ENCODE results near the gene TTC19. TPM values are rescaled to one million over a fixed set of nuclear protein-coding genes. Genes with fewer than 3 reads are reported as not detected.

Gene TTC19
- total RNA-seq, 2 donors from 2014 or later, result 64.1 to 75.8 TPM

- H3K27me3 ChIP-seq, result no peaks in the 10 kb centered on the region
- DNase-seq, result peak in 2 of 4 donors; percentile 25 to 42
- no peak for TF ChIP-seq POLR2A (IDR thresholded peaks at IDR 0.05)
- TF ChIP-seq, protein P1, sequence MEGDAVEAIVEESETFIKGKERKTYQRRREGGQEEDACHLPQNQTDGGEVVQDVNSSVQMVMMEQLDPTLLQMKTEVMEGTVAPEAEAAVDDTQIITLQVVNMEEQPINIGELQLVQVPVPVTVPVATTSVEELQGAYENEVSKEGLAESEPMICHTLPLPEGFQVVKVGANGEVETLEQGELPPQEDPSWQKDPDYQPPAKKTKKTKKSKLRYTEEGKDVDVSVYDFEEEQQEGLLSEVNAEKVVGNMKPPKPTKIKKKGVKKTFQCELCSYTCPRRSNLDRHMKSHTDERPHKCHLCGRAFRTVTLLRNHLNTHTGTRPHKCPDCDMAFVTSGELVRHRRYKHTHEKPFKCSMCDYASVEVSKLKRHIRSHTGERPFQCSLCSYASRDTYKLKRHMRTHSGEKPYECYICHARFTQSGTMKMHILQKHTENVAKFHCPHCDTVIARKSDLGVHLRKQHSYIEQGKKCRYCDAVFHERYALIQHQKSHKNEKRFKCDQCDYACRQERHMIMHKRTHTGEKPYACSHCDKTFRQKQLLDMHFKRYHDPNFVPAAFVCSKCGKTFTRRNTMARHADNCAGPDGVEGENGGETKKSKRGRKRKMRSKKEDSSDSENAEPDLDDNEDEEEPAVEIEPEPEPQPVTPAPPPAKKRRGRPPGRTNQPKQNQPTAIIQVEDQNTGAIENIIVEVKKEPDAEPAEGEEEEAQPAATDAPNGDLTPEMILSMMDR (IDR thresholded peaks at IDR 0.05), result no peak
These were observed 45.4 kb upstream of the TTC19 start for GRCh38 chr17:15954222-15954621.

GRCh38 chr17:15955793-15956541 lies 43.7 kb upstream of the TTC19 start:
- DNase-seq (no peak), ATAC-seq (no peak)
- TF ChIP-seq, protein P1 (IDR thresholded peaks at IDR 0.05), result no peak
- no peak for TF ChIP-seq POLR2A (IDR thresholded peaks at IDR 0.05)
- Histone ChIP-seq H3K36me3 (replicated peaks in 1 of 2; ENCODE audit: insufficient read depth in 1 of 2, low read depth in 2 of 2) (no peaks in the 10 kb centered on the region), H3K4me3 (no peak overlapping the region), H3K27ac (no peak overlapping the region), H3K27me3 (no peaks in the 10 kb centered on the region), H3K9me3 (no peaks in the 10 kb centered on the region), H3K4me1 (no peaks in the 10 kb centered on the region)
- WGBS, 2 donors, result 78 to 84% methylated on average over 14 of the region's 14 CpGs
- intact Hi-C loops (cut with DNase I), result no loop called here

More at GRCh38 chr17:15954222-15954621, 45.4 kb upstream of the TTC19 start:
- Histone ChIP-seq H3K9me3 (no peaks in the 10 kb centered on the region), H3K27ac (no peak overlapping the region), H3K4me1 (no peaks in the 10 kb centered on the region), H3K4me3 (no peak overlapping the region), H3K36me3 (replicated peaks in 1 of 2; ENCODE audit: insufficient read depth in 1 of 2, low read depth in 2 of 2) (no peaks in the 10 kb centered on the region)
- ATAC-seq, result no peak
- 66 to 72% methylated on average over 5 of the region's 5 CpGs for WGBS, 2 donors
- intact Hi-C loops (cut with DNase I), result no loop called here

GRCh38 chr17:15957206-15957605 lies 42.4 kb upstream of the TTC19 start:
- no peak for DNase-seq
- ATAC-seq, result no peak
- Histone ChIP-seq H3K4me3 (no peak overlapping the region), H3K9me3 (no peaks in the 10 kb centered on the region), H3K4me1 (no peaks in the 10 kb centered on the region), H3K36me3 (replicated peaks in 1 of 2; ENCODE audit: insufficient read depth in 1 of 2, low read depth in 2 of 2) (no peaks in the 10 kb centered on the region), H3K27ac (no peak overlapping the region), H3K27me3 (no peaks in the 10 kb centered on the region)
- intact Hi-C loops (cut with DNase I), result no loop called here
- TF ChIP-seq POLR2A (IDR thresholded peaks at IDR 0.05), result no peak
- TF ChIP-seq, protein P1 (IDR thresholded peaks at IDR 0.05), result no peak
- 74 to 76% methylated on average over 6 of the region's 6 CpGs for WGBS, 2 donors

- Histone ChIP-seq H3K27ac (no peak overlapping the region), H3K4me3 (no peak overlapping the region), H3K9me3 (no peaks in the 10 kb centered on the region), H3K36me3 (replicated peaks in 1 of 2; ENCODE audit: insufficient read depth in 1 of 2, low read depth in 2 of 2) (no peaks in the 10 kb centered on the region), H3K27me3 (no peaks in the 10 kb centered on the region), H3K4me1 (no peaks in the 10 kb centered on the region)
- ATAC-seq (peak; percentile 55), DNase-seq (peak; percentile 48 to 79 (median 64))
- 62 to 71% methylated on average over 8 to 18 of the region's 19 CpGs for WGBS, 2 donors
- TF ChIP-seq, protein P1 (IDR thresholded peaks at IDR 0.05), result no peak
- no peak for TF ChIP-seq POLR2A (IDR thresholded peaks at IDR 0.05)
- intact Hi-C loops (cut with DNase I), result no loop called here
These were observed 41.9 kb upstream of the TTC19 start for GRCh38 chr17:15957608-15958307.

All from body of pancreas (tissue), 4 donors.